PC-3 (cell line): Measurements from ENCODE around the gene THSD8.

ENCODE experiments used
- EZH2 ChIP-seq: fragments of 300-600 bp; sonication (generic); IDR thresholded peaks from one replicate; pipeline ENCODE4 v1.6.1; 2017; ENCODE audit warnings: antibody characterized with exemption, mild to moderate bottlenecking, low read length; ENCODE audit not compliant: unreplicated experiment
- TF ChIP-seq, protein P1 (sequence below): fragments of 300-600 bp; sonication (generic); conservative IDR thresholded peaks from 2 replicates; pipeline ENCODE4 v1.5.1; 2017; ENCODE audit warnings: antibody characterized with exemption, low read depth, mild to moderate bottlenecking, low read length

GRCh38 chr19:12778905-12779161, 23.0 kb upstream of the THSD8 start:
- TF ChIP-seq, protein P1, sequence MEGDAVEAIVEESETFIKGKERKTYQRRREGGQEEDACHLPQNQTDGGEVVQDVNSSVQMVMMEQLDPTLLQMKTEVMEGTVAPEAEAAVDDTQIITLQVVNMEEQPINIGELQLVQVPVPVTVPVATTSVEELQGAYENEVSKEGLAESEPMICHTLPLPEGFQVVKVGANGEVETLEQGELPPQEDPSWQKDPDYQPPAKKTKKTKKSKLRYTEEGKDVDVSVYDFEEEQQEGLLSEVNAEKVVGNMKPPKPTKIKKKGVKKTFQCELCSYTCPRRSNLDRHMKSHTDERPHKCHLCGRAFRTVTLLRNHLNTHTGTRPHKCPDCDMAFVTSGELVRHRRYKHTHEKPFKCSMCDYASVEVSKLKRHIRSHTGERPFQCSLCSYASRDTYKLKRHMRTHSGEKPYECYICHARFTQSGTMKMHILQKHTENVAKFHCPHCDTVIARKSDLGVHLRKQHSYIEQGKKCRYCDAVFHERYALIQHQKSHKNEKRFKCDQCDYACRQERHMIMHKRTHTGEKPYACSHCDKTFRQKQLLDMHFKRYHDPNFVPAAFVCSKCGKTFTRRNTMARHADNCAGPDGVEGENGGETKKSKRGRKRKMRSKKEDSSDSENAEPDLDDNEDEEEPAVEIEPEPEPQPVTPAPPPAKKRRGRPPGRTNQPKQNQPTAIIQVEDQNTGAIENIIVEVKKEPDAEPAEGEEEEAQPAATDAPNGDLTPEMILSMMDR, result no peak
- TF ChIP-seq EZH2, result no peak
